B cell (primary cell): ENCODE results near the gene WDR70. TPM values are rescaled to one million over a fixed set of nuclear protein-coding genes. Genes with fewer than 3 reads are reported as not detected.

Experiments
- ATAC-seq: fragments of 200-7000 bp; cut with Tn5 transposase; one replicate; pipeline ENCODE4 v1.10.0; 2021; ENCODE audit warnings: low read depth, mild to moderate bottlenecking, moderate number of reproducible peaks, moderate library complexity
- CTCF ChIA-PET: fragments of 350-600 bp; sonication (Branson Sonifier 250); formaldehyde crosslinking; loops from one replicate; lab custom pipeline; 2021; ENCODE audit warnings: antibody characterized with exemption, inconsistent platforms; lab: Charles Lee
- POLR2A ChIA-PET: fragments of 350-600 bp; sonication (Branson Sonifier 250); formaldehyde crosslinking; loops from one replicate; lab custom pipeline; 2021; ENCODE audit warnings: antibody characterized with exemption; lab: Charles Lee
- DNase-seq: peaks from one replicate; pipeline ENCODE4 v3.0.0; 2013
- H2AFZ ChIP-seq: 2 replicates; pipeline ENCODE4 v1.6.1; 2012; ENCODE audit warnings: mild to moderate bottlenecking, low read depth, low read length; ENCODE audit not compliant: insufficient read depth, poor library complexity, severe bottlenecking
- H3K27ac ChIP-seq, 2 donors: 1 replicate in 1 of 2; 2 replicates in 1 of 2; pipeline ENCODE4 v1.5.1; 2012 to 2013; ENCODE audit warnings: low read length in 2 of 2, mild to moderate bottlenecking in 2 of 2, moderate library complexity in 1 of 2
- H3K27me3 ChIP-seq, 4 experiments: fragments of 200-600 bp in 1 of 4; sonication (generic) in 1 of 4; replicated peaks in 1 of 4; 1 replicate in 2 of 4; 2 replicates in 2 of 4; pipeline versions ENCODE4 v1.6.1 to v1.7.0; 2013 to 2016; ENCODE audit warnings: low read length in 3 of 4, mild to moderate bottlenecking in 2 of 4, mixed read lengths in 1 of 4, moderate library complexity in 1 of 4; ENCODE audit not compliant: insufficient read depth in 4 of 4, control insufficient read depth in 3 of 4; ENCODE audit errors: control extremely low read depth in 1 of 4
- H3K36me3 ChIP-seq, 2 experiments: replicated peaks in 1 of 2; 1 replicate in 1 of 2; 2 replicates in 1 of 2; pipeline versions ENCODE4 v1.6.1 to v1.7.1; 2013; ENCODE audit warnings: low read length in 1 of 2; ENCODE audit not compliant: insufficient read depth in 2 of 2, control insufficient read depth in 1 of 2; ENCODE audit errors: control extremely low read depth in 1 of 2, extremely low read depth in 1 of 2
- H3K4me1 ChIP-seq, 2 donors: fragments of 200-600 bp in 1 of 2; sonication (generic) in 1 of 2; 1 replicate in 1 of 2; 2 replicates in 1 of 2; pipeline versions ENCODE4 v1.5.1 to v1.6.1; 2013 to 2017; ENCODE audit warnings: low read length in 2 of 2; ENCODE audit not compliant: control insufficient read depth in 2 of 2, insufficient read depth in 2 of 2
- H3K4me2 ChIP-seq: replicated peaks from 2 replicates; pipeline ENCODE3; 2012; ENCODE audit warnings: mild to moderate bottlenecking, low read depth, low read length; ENCODE audit not compliant: poor library complexity, severe bottlenecking
- H3K4me3 ChIP-seq, 5 experiments: fragments of 200-600 bp in 1 of 5; sonication (generic) in 1 of 5; 1 replicate in 3 of 5; 2 replicates in 2 of 5; pipeline versions ENCODE4 v1.5.1 to v1.7.0; 2011 to 2016; ENCODE audit warnings: low read length in 4 of 5, mild to moderate bottlenecking in 4 of 5, low read depth in 2 of 5, control low read depth in 1 of 5, moderate library complexity in 1 of 5; ENCODE audit not compliant: insufficient read depth in 1 of 5; ENCODE audit errors: control extremely low read depth in 1 of 5, extremely low read depth in 1 of 5
- H3K79me2 ChIP-seq: fragments of 200-600 bp; sonication (generic); one replicate; pipeline ENCODE4 v1.6.0; 2016; ENCODE audit warnings: low read length; ENCODE audit not compliant: control insufficient read depth, insufficient read depth
- H3K9ac ChIP-seq: fragments of 200-600 bp; sonication (generic); 2 replicates; pipeline ENCODE4 v1.6.1; 2017; ENCODE audit warnings: mild to moderate bottlenecking, low read length, moderate library complexity
- H3K9me3 ChIP-seq, 3 donors: one replicate each; pipeline versions ENCODE4 v1.6.1 to v1.7.1; 2013; ENCODE audit warnings: low read length in 2 of 3; ENCODE audit not compliant: control insufficient read depth in 2 of 3, insufficient read depth in 1 of 3; ENCODE audit errors: control extremely low read depth in 1 of 3
- H4K20me1 ChIP-seq: 2 replicates; pipeline ENCODE4 v1.6.0; 2012; ENCODE audit warnings: mild to moderate bottlenecking, low read length; ENCODE audit not compliant: insufficient read depth, control insufficient read depth, poor library complexity, severe bottlenecking
- H3K27ac Mint-ChIP-seq: one replicate; pipeline ENCODE4 v1.8.0; 2021; ENCODE audit warnings: mixed read lengths
- H3K27me3 Mint-ChIP-seq: one replicate; pipeline ENCODE4 v1.8.0; 2021; ENCODE audit warnings: mixed read lengths
- H3K4me1 Mint-ChIP-seq: one replicate; pipeline ENCODE4 v1.8.0; 2021; ENCODE audit warnings: mixed read lengths
- H3K4me3 Mint-ChIP-seq: one replicate; pipeline ENCODE4 v1.8.0; 2021; ENCODE audit warnings: mixed read lengths
- H3K9me3 Mint-ChIP-seq: one replicate; pipeline ENCODE4 v1.8.0; 2022; ENCODE audit warnings: mixed read lengths; ENCODE audit not compliant: insufficient read depth
- CTCF ChIP-seq: fragments of 200-600 bp; IDR thresholded peaks from one replicate; pipeline ENCODE4 v1.8.0; 2022; ENCODE audit warnings: antibody characterized with exemption, mild to moderate bottlenecking
- EZH2 ChIP-seq: IDR thresholded peaks from 2 replicates; pipeline ENCODE4 v1.6.1; 2012; ENCODE audit warnings: borderline replicate concordance, low read depth, mild to moderate bottlenecking, moderate library complexity, low read length; ENCODE audit not compliant: insufficient read depth, poor library complexity, severe bottlenecking
- WGBS: methylation state at CpG from one replicate; pipeline ENCODE4 v1.1.5; 2013; ENCODE audit warnings: missing lambda C conversion rate; ENCODE audit not compliant: insufficient coverage; 5-methylcytosine and 5-hydroxymethylcytosine counted together
- intact Hi-C: fragments of 100-400 bp; cut with micrococcal nuclease; formaldehyde crosslinking; loops from one replicate; pipeline ENCODE4 v1.10.0; 2022
- polyA plus RNA-seq: library from polyadenylated mRNA; depleted of rRNA; stranded (reverse); fragments of >200 nt; gene quantifications from 2 replicates; pipeline ENCODE4 v1.2.3, GENCODE V29; 2012
- total RNA-seq, 2 donors: library from RNA; stranded (reverse); fragments of 120-200 nt in 1 of 2; gene quantifications; 1 replicate in 1 of 2; 2 replicates in 1 of 2; pipeline versions ENCODE4 v1.2.3 to v1.2.4, GENCODE V29; 2013 to 2022

Gene WDR70
- total and polyA plus RNA-seq, 2 donors (not counting 1 experiment from before 2014, with no cell fraction given): 12.8 to 46.8 TPM

DNA sequence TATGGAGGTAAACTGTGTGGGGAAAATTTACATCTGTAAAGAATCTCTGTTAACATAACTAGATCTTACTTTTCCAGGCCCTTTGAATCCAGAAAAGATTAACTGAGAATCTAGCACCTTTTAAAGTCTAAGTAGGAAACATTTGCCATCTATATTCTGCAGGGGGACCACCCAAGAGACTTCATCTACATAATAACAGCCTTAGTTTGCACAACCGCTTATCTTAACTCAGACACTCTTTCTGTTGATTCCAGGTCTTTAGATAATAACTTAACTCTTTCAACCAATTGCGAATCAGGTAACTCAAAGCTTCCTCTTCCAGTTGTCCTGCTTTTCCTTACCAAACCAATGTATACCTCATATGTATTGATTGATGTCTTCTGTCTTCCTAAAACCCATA is 407.3 kb downstream of the WDR70 start:
- CTCF ChIA-PET: no interaction called here
- TF ChIP-seq CTCF (no peak), EZH2 (no peak)

DNA sequence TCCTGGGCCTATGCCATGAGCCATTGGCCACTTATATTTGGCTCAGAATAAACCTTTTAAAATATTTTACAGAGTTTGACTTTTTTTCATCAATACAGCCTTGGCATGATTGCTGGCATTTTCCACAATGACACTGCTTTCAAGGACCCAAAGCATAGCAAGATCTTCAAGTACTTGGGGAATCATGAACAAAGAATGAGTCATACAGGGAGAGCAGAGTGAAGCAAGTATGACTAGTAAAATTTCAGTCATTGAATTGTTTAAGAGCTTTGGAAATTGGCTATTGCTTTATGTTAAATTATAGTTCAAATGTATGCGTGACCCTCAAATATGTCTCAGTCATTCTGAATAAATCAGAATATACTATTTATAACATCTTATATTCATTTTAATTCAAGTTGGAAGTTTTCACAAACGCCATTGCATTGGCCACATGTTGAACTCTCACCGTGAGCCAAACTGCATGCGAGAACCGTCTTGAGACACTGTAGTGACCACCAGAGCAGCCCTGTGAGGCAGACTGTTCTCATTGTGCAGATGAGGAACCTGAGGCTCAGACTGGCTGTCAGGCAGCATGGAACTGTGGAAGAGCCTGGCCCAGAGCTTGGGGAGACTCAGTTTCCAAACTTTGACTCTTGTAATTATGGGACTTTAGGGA is 407.9 kb downstream of the WDR70 start:
- CTCF ChIA-PET: no interaction called here
- no peak overlapping the region for H3K4me2 ChIP-seq

More for the DNA sequence above, 407.3 kb downstream of the WDR70 start:
- Histone ChIP-seq H3K4me2 (no peak overlapping the region), H3K36me3 (no peaks in the 10 kb centered on the region), H3K27me3 (no peaks in the 10 kb centered on the region), H3K9ac (no peak overlapping the region), H3K27ac (no peak overlapping the region), H4K20me1 (no peaks in the 10 kb centered on the region), H3K9me3 (peaks cover 0 to 2% (median 0%) of the 10 kb centered on the region in 3 donors), H2AFZ (no peak overlapping the region), H3K79me2 (no peaks in the 10 kb centered on the region), H3K4me1 (no peaks in the 10 kb centered on the region), H3K4me3 (no peak overlapping the region)
- WGBS: 86% methylated on average over 2 of the region's 2 CpGs
- peaks cover 3% of the 10 kb centered on the region for H3K9me3 Mint-ChIP-seq
- no peak overlapping the region for H3K4me3 Mint-ChIP-seq
- ATAC-seq (no peak), DNase-seq (no peak)
- H3K27ac Mint-ChIP-seq: no peak overlapping the region
- intact Hi-C loops: no loop called here
- POLR2A ChIA-PET: no interaction called here
- no peaks in the 10 kb centered on the region for H3K4me1 Mint-ChIP-seq
- H3K27me3 Mint-ChIP-seq: peaks cover 11% of the 10 kb centered on the region

More for the DNA sequence above, 407.9 kb downstream of the WDR70 start:
- no peaks in the 10 kb centered on the region for H3K4me1 ChIP-seq
- H4K20me1 ChIP-seq: no peaks in the 10 kb centered on the region
- intact Hi-C loops: no loop called here
- 86% methylated on average over 4 of the region's 5 CpGs for WGBS
- DNase-seq (no peak), ATAC-seq (no peak)
- H2AFZ ChIP-seq: no peak overlapping the region
- no peak overlapping the region for H3K4me3 ChIP-seq
- H3K9ac ChIP-seq: no peak overlapping the region
- Mint-ChIP-seq H3K4me3 (no peak overlapping the region), H3K27me3 (peaks cover 11% of the 10 kb centered on the region), H3K9me3 (peaks cover 8% of the 10 kb centered on the region), H3K27ac (no peak overlapping the region), H3K4me1 (no peaks in the 10 kb centered on the region)
- H3K9me3 ChIP-seq: peaks cover 0 to 7% (median 0%) of the 10 kb centered on the region in 3 donors
- POLR2A ChIA-PET: no interaction called here
- H3K79me2 ChIP-seq: no peaks in the 10 kb centered on the region
- no peaks in the 10 kb centered on the region for H3K36me3 ChIP-seq
- H3K27ac ChIP-seq: no peak overlapping the region
- TF ChIP-seq EZH2: no peak
- no peak for TF ChIP-seq CTCF
- no peaks in the 10 kb centered on the region for H3K27me3 ChIP-seq
